Measurements from ENCODE around the gene COL26A1.

GRCh38 chr7:101536668-101537067 is 174.0 kb downstream of the COL26A1 start:
- TF ChIP-seq, protein P1, sequence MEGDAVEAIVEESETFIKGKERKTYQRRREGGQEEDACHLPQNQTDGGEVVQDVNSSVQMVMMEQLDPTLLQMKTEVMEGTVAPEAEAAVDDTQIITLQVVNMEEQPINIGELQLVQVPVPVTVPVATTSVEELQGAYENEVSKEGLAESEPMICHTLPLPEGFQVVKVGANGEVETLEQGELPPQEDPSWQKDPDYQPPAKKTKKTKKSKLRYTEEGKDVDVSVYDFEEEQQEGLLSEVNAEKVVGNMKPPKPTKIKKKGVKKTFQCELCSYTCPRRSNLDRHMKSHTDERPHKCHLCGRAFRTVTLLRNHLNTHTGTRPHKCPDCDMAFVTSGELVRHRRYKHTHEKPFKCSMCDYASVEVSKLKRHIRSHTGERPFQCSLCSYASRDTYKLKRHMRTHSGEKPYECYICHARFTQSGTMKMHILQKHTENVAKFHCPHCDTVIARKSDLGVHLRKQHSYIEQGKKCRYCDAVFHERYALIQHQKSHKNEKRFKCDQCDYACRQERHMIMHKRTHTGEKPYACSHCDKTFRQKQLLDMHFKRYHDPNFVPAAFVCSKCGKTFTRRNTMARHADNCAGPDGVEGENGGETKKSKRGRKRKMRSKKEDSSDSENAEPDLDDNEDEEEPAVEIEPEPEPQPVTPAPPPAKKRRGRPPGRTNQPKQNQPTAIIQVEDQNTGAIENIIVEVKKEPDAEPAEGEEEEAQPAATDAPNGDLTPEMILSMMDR (optimal IDR thresholded peaks at IDR 0.05 in 1 of 3, IDR thresholded peaks at IDR 0.05 in 1 of 3, conservative IDR thresholded peaks at IDR 0.05 in 1 of 3; ENCODE audit: extremely low read depth in 1 of 3, insufficient read depth in 2 of 3, low read length in 3 of 3): no peak
- no peak for TF ChIP-seq EZH2 (IDR thresholded peaks at IDR 0.05; ENCODE audit: low read length)

Data from keratinocyte (primary cell).